ACHN (cell line): ENCODE measurements around the gene CCL2.
A peak's percentile ranks its signal among the peaks of the same experiment; 100 is the strongest.
"Not testable (repeated sequence)": the region's sequence is repeated elsewhere in the genome, so short reads cannot be mapped to it uniquely, and the experiment has no call there.

Experiments
- DNase-seq: peaks from one replicate; pipeline ENCODE4 v3.0.0-alpha.2; 2015
- in situ Hi-C: cut with HindIII; loops from 2 replicates; pipeline ENCODE4 v1.10.0; 2017; ENCODE audit warnings: low sequenced_read_pairs, low pct_ligation_motif_present, low pct_unique_long_range_greater_than_20kb

Gene CCL2

GRCh38 chr17:34254651-34255380, at the start of gene CCL2:
TSS of gene CCL2 (plus strand) at chr17:34255285. CDS start at chr17:34255350, 65 bp downstream.
- DNase-seq, result peak; percentile 81
- in situ Hi-C loops, result no loop called here

GRCh38 chr17:34205401-34205800, 49.7 kb upstream of the CCL2 start:
- DNase-seq, result no peak
- in situ Hi-C loops, result loop anchor here (25.0 kb wide), 1 partner anchor 107 kb away; the partner anchor contains the start of gene CCL8

DNA sequence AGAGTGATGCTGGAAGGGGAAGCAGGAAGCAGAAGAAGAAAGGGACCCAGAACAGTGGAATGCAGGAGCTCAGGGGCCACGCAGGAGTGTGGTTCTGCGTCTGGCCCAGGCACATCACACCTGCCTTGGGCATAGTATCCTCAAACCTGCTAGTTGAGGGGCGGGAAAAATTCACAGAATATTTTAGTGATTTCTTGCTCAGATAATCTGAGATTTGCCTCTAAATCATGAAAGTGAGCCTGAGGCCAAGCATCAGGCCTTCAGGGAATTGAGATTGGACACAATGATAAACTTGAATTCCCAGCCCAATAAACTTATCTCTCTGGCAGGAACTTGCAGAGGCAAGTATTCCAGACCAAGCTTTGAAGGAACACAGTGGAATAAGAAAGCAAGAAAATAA, 48.5 kb upstream of the CCL2 start:
- DNase-seq, result no peak
- in situ Hi-C loops, result loop anchor here (25.0 kb wide), 1 partner anchor 106 kb away; the partner anchor contains the start of gene CCL8

DNA sequence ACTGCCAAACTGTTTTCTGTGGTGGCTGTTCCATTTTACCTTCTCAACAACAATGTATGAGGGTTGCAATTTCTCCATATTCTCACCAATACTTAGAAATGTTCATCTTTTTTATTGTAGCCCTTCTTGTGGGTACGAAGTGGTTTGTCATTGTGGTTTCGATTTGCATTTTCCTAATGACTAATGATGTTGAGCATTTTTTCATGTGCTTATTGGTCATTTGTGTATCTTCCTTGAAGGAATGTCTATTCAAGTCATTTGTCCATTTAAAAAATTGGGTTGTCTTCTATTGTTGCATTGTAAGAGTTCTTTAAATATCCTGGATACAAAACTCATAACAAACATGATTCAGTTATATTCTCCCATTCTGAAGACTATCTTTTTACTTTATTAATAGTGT, 47.5 kb upstream of the CCL2 start:
- DNase-seq, result no peak
- in situ Hi-C loops, result loop anchor here (25.0 kb wide), 1 partner anchor 105 kb away; the partner anchor contains the start of gene CCL8

- no peak for DNase-seq
- in situ Hi-C loops, result loop anchor here (25.0 kb wide), 1 partner anchor 94 kb away; the partner anchor contains the start of gene CCL8
These were observed 36.3 kb upstream of the CCL2 start for GRCh38 chr17:34218748-34219147.

DNA sequence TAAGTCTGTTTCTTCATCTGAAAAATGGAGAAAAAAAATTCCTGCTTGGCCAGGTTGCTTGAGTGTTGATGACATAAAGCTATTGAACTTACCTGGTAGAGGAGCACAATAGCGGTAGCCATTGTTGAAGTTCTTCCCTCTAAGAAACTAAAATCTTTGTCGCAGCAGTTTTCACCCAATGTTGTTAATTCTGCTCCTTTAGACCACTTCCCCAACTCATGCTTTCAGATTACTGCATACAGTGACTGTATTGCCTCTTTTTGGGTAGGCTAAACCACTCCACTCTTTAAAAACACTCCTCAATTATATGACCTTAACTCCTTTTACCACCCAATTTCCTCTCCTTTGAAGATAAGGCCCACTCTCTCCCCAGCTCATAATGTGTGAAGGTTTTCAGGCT, 35.7 kb upstream of the CCL2 start:
- DNase-seq, result no peak
- in situ Hi-C loops, result loop anchor here (25.0 kb wide), 1 partner anchor 93 kb away; the partner anchor contains the start of gene CCL8

DNA sequence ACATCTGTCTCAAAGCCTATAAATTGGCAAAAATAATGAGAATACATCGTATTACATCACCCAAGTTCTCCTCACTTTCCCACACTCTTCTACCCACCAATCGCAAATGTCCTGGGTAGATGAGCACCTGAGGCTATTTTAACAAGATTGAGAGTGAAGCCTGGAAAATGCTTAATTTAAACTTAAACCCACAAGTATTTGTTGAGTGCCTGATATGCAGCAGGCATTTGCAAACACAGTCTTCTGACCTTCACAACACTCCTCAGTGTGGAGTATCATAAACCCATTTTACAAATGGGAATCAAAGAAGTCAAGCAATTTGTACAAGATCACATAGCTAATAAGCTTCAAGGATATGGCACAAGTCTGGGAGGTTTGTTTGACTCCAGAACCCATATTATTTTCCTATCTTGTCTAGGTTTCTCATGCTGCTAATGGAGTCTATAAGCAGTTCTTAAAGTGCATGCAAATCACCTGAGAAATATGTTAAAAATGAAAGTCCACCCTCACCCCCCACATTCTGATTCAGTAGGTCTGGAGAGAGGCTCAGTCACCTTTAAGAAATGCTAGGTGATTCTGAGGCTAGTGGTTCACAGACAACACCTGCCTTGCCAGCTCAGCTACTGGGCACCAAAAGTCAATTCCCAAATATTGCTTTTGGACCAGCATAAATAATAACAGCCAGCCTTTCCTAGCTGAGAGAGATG, 34.9 kb upstream of the CCL2 start:
- in situ Hi-C loops, result loop anchor here (25.0 kb wide), 1 partner anchor 92 kb away; the partner anchor contains the start of gene CCL8
- no peak for DNase-seq

GRCh38 chr17:34220752-34221395, 34.2 kb upstream of the CCL2 start:
- DNase-seq, result no peak

DNA sequence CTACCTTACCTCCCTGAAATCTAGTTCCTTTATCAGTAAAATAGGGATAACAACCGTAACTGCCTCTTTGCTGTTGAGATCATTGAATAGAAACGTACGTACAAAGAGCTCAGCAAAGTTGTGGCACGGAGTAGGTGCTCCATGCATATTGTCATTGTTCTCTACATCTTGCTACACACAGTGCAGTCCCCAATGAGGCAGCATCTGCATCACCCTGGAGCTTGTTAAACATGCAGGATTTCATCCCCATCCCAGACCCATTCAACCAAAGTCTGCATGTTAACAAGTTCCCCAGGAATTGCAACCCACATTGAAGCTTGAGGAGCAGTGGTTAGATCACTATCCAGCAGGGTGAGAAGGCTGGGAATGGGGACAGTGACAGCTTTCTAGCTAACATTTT, 33.7 kb upstream of the CCL2 start:
- no peak for DNase-seq
- in situ Hi-C loops, result loop anchor here (25.0 kb wide), 1 partner anchor 91 kb away; the partner anchor contains the start of gene CCL8

More at GRCh38 chr17:34220752-34221395, 34.2 kb upstream of the CCL2 start:
- in situ Hi-C loops, result loop anchor here (25.0 kb wide), 1 partner anchor 91 kb away; the partner anchor contains the start of gene CCL8

DNA sequence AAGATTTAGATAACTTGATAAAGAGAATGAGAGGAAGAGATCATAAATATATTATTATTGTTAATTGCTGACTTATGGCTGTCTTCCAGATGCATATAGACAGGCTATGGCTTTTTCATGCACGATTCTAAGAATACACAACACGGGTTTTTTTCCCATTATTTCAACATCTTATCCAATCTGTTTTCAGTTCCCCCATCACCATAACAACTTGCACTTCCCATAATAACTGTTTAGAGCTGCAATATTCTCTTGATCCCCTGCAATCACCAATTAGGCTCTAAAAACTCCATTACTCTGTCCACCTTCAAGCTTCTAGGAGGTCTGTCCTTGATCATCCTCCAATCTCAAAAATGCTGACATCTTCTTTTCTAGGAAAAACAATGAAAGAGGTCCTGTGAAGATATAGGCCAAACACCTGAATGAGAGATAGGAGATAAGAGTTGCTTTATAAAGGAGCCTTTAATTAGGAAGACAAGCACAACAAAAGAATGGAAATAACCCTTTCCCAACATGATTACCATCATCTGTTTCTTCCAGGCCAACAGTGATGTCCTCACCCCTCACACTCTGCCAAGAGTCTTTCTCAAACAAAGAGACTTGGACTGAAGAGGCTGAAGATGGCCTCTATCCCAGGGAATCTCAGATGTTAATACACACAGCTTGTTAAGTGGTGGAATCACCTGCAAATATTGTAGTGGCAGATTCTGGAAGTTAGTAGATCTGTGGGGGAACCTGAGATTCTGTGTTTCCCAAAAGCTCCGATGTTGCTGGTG, 32.2 kb upstream of the CCL2 start:
- DNase-seq, result no peak
- in situ Hi-C loops, result loop anchor here (25.0 kb wide), 1 partner anchor 89 kb away; the partner anchor contains the start of gene CCL8

DNA sequence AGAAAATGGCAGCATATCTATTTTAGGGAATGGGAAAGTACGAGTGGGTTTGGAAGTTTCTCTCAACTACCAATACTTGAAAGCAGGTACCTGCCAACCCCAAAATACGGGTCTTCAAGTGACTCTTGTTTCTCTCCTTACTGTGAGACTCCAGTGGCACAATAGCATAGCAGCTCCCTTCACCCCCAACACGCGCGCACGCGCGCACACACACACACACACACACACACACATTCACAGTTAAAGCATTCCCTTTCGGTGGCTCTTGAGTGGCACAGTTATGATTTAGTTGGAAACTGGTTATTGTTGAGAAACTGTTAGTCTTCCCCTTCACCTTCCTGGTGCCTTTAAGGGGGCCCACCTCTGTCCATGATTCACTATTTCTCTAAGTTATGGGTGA, 30.0 kb upstream of the CCL2 start:
- in situ Hi-C loops, result no loop called here

DNA sequence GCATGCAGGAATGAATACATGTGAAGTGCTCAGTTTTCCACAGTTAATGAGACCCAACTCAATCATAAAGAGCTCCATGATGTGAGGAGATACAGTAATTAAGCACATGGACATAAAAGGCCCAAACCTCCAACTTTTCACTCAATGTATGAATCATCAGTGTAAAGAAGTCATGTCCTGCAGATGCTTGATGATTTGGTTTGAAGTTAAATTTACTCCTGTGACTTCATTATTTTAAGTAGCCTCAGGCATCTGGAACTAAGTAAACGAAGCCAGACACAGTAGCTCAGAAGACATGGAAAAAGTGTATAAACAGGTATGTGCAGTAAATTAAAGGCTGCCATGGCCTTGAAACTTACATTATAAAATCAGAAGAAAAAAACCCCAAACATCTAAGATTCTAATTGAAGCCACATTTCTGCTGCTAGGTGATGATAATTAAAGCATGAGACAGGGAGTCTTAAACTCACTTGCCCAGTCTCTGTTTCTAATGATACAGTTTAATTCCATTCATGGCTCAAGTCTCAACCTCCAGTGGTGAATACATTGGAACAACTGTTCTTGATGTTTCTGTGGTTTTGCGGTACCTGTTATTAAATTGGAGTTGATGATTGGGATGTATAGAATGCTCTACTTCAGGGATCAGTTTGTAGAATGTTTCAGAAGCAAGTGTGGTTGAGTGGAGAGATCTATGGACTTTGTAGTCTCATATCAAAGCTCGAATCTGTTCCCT, 28.9 kb upstream of the CCL2 start:
- in situ Hi-C loops, result no loop called here
- no peak for DNase-seq

More for the DNA sequence above, 30.0 kb upstream of the CCL2 start:
- DNase-seq, result no peak

DNA sequence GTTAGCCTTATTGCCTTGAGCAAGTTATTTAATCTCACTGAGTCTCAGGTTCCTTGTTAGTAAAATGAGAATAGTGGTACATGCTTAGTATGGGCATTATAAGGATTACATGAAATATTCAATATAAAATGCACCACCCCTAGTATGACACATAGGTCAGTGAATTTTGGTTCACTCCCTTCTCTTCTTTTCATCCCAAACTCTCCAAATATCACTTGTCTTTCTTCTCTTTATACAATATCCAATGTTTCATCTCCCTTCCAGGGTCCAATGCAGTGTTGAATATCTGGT, 28.4 kb upstream of the CCL2 start:
- no peak for DNase-seq
- in situ Hi-C loops, result no loop called here

DNA sequence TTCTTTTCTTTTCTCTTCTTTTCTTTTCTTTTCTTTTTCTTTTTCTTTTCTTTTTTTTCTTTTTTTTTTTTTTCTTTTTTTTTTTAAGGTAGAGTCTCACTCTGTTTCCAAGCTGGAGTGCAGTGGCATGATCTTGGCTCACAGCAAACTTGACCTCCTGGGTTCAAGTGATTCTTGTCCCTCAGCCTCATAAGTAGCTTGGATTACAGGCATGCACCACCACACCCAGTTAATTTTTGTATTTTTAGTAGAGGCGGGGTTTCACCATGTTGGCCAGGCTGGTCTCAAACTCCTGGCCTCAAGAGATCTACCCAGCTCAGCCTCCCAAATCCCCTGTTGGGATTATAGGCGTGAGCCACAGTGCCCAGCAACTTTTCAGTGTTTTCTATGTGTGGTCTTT, 27.8 kb upstream of the CCL2 start:
- DNase-seq, in situ Hi-C loops: not testable (repeated sequence)

DNA sequence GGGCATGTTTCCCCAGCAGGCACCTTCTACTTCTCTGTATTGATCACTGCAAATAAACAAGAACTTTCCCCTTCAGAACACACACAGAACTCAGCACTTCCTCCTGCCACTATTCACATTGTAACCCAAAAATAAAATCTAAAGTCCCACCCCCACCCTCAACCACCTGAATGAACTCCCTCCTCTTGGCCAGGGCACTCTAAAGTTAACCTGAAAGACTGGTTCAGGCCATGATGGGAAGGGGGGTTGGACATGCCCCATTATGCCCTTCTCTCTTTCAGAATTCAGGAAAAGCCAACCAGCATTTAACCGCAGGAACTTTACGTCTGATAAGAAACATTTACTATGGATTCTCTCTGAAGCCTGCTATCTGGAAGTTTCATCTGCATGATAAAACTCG, 27.4 kb upstream of the CCL2 start:
- in situ Hi-C loops, result no loop called here
- DNase-seq, result no peak

GRCh38 chr17:34228781-34229180, 26.3 kb upstream of the CCL2 start:
- no peak for DNase-seq
- in situ Hi-C loops, result no loop called here

DNA sequence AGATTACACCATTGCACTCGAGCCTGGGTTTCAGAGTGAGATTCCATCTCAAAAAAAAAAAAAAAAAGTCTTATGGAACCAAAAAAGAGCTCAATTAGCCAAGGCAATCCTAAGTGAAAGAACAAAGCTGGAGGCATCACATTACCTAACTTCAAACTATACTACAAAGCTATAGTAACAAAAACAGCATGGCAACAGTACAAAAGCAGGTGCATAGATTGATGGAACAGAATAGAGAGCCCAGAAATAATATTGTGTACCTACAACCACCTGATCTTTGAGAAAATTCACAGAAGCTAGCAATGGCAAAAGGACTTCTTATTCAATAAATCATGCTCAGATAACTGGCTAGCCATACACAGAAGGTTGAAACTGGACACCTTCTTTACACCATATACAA, 24.7 kb upstream of the CCL2 start:
- DNase-seq, result no peak
- in situ Hi-C loops, result no loop called here

DNA sequence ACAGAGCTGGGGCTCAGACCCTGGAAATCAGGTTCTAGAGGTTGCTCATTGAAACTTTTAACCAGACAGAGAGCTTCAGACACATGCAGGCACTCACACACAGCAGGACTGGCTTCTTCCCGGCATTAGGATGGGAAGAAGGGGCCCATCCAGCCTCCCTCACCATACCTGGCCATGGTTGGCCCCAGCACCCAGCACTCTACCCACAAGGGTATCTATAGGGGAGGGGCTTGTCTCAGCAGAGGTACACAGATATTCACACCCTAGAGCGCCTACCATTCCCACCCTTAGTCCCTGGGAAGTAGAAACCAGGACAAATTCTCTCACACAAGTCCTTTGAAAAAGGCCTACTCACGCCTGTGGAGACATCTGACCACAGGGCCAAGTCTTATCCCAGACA, 20.5 kb upstream of the CCL2 start:
- in situ Hi-C loops, result no loop called here
- DNase-seq, result no peak
